Natural killer cell (primary cell): ENCODE measurements around the gene DLG1. TPM values are rescaled to one million over a fixed set of nuclear protein-coding genes. Genes with fewer than 3 reads are reported as not detected.

Experiments used
- ATAC-seq, 3 donors: fragments of 150-1000 bp in 2 of 3; fragments of 200-7000 bp in 1 of 3; cut with Tn5 transposase; 1 replicate in 1 of 3; 2 replicates in 2 of 3; pipeline ENCODE4 v1.10.0; 2021; ENCODE audit warnings: mild to moderate bottlenecking in 2 of 3, moderate library complexity in 2 of 3
- DNase-seq, 2 donors: peaks; one replicate each; pipeline versions ENCODE4 v3.0.0 to v3.0.0-alpha.2; 2013 to 2021; ENCODE audit warnings: mixed read lengths in 1 of 2
- H3K27ac ChIP-seq: one replicate; pipeline ENCODE4 v1.5.1; 2013; ENCODE audit warnings: mild to moderate bottlenecking, low read length
- H3K27me3 ChIP-seq: one replicate; pipeline ENCODE4 v1.6.1; 2013; ENCODE audit warnings: low read length; ENCODE audit not compliant: control insufficient read depth, insufficient read depth
- H3K36me3 ChIP-seq: one replicate; pipeline ENCODE4 v1.6.1; 2013; ENCODE audit warnings: low read length; ENCODE audit not compliant: control insufficient read depth, insufficient read depth
- H3K4me1 ChIP-seq: one replicate; pipeline ENCODE4 v1.6.1; 2013; ENCODE audit warnings: low read length; ENCODE audit not compliant: control insufficient read depth, insufficient read depth
- H3K4me3 ChIP-seq: one replicate; pipeline ENCODE4 v1.5.1; 2013; ENCODE audit warnings: low read length
- H3K9me3 ChIP-seq: one replicate; pipeline ENCODE4 v1.6.1; 2013; ENCODE audit warnings: low read length; ENCODE audit not compliant: control insufficient read depth, insufficient read depth
- H3K27ac Mint-ChIP-seq, 2 donors: one replicate each; pipeline ENCODE4 v1.8.0; 2022; ENCODE audit warnings: mild to moderate bottlenecking in 2 of 2, mixed read lengths in 2 of 2, moderate library complexity in 1 of 2
- H3K27me3 Mint-ChIP-seq, 2 donors: one replicate each; pipeline ENCODE4 v1.8.0; 2022; ENCODE audit warnings: low read depth in 2 of 2, mixed read lengths in 2 of 2
- H3K36me3 Mint-ChIP-seq: one replicate; pipeline ENCODE4 v1.8.0; 2022; ENCODE audit warnings: mixed read lengths
- H3K4me1 Mint-ChIP-seq, 2 donors: one replicate each; pipeline ENCODE4 v1.8.0; 2022; ENCODE audit warnings: mixed read lengths in 2 of 2
- H3K4me3 Mint-ChIP-seq: one replicate; pipeline ENCODE4 v1.8.0; 2022; ENCODE audit warnings: mild to moderate bottlenecking, moderate library complexity, mixed read lengths
- H3K9me3 Mint-ChIP-seq, 2 donors: one replicate each; pipeline ENCODE4 v1.8.0; 2022; ENCODE audit warnings: mixed read lengths in 2 of 2
- CTCF ChIP-seq: fragments of 200-600 bp; IDR thresholded peaks from one replicate; pipeline ENCODE4 v1.8.0; 2022; ENCODE audit warnings: antibody characterized with exemption
- WGBS: methylation state at CpG from one replicate; pipeline ENCODE4 v1.1.7; 2013; ENCODE audit warnings: missing lambda C conversion rate; ENCODE audit not compliant: insufficient coverage; 5-methylcytosine and 5-hydroxymethylcytosine counted together
- intact Hi-C: fragments of 100-400 bp; cut with micrococcal nuclease; formaldehyde crosslinking; loops from one replicate; pipeline ENCODE4 v1.14.2; 2022
- total RNA-seq, 4 donors: library from RNA; stranded (reverse); fragments of 120-200 nt in 1 of 4; gene quantifications; one replicate each; pipeline versions ENCODE4 v1.2.3 to v1.2.4, GENCODE V29; 2013 to 2022

The DLG1 gene
- total RNA-seq, 3 donors from 2014 or later (not counting 1 experiment from before 2014, with no cell fraction given), result 82.0 to 91.8 (median 89.0) TPM

GRCh38 chr3:197261164-197261509, 37.3 kb downstream of the DLG1 start:
- 100% methylated on average over 1 of the region's 1 CpG for WGBS
- no peak for ATAC-seq
- Histone ChIP-seq H3K36me3 (no peaks in the 10 kb centered on the region), H3K27me3 (no peaks in the 10 kb centered on the region), H3K4me1 (no peaks in the 10 kb centered on the region), H3K27ac (no peak overlapping the region), H3K4me3 (no peak overlapping the region), H3K9me3 (no peaks in the 10 kb centered on the region)
- H3K4me1 Mint-ChIP-seq, result peaks cover 4 to 31% of the 10 kb centered on the region in 2 donors
- no peak for TF ChIP-seq CTCF
- DNase-seq, result no peak
- no peaks in the 10 kb centered on the region for H3K9me3 Mint-ChIP-seq
- no peaks in the 10 kb centered on the region for H3K36me3 Mint-ChIP-seq
- no peak overlapping the region for H3K4me3 Mint-ChIP-seq
- H3K27ac Mint-ChIP-seq, result no peak overlapping the region
- H3K27me3 Mint-ChIP-seq, result no peaks in the 10 kb centered on the region
- intact Hi-C loops, result no loop called here

- TF ChIP-seq CTCF, result no peak
- Histone ChIP-seq H3K4me1 (no peaks in the 10 kb centered on the region), H3K27me3 (no peaks in the 10 kb centered on the region), H3K9me3 (no peaks in the 10 kb centered on the region), H3K27ac (no peak overlapping the region), H3K4me3 (no peak overlapping the region), H3K36me3 (no peaks in the 10 kb centered on the region)
- Mint-ChIP-seq H3K27ac (no peak overlapping the region), H3K9me3 (no peaks in the 10 kb centered on the region), H3K27me3 (no peaks in the 10 kb centered on the region), H3K4me1 (peaks cover 3 to 27% of the 10 kb centered on the region in 2 donors), H3K4me3 (no peak overlapping the region), H3K36me3 (no peaks in the 10 kb centered on the region)
- DNase-seq (no peak), ATAC-seq (no peak)
- intact Hi-C loops, result no loop called here
- WGBS, result 58% methylated on average over 3 of the region's 4 CpGs
These were observed 37.8 kb downstream of the DLG1 start for GRCh38 chr3:197260491-197261163.

GRCh38 chr3:197259096-197259495, 39.3 kb downstream of the DLG1 start:
- Histone ChIP-seq H3K27me3 (no peaks in the 10 kb centered on the region), H3K9me3 (no peaks in the 10 kb centered on the region), H3K4me1 (no peaks in the 10 kb centered on the region), H3K27ac (no peak overlapping the region), H3K36me3 (no peaks in the 10 kb centered on the region), H3K4me3 (no peak overlapping the region)
- no peak for TF ChIP-seq CTCF
- 75% methylated on average over 2 of the region's 2 CpGs for WGBS
- Mint-ChIP-seq H3K27me3 (no peaks in the 10 kb centered on the region), H3K4me3 (no peak overlapping the region), H3K36me3 (no peaks in the 10 kb centered on the region), H3K4me1 (peaks cover 13 to 26% of the 10 kb centered on the region in 2 donors), H3K27ac (no peak overlapping the region), H3K9me3 (no peaks in the 10 kb centered on the region)
- no peak for ATAC-seq
- no peak for DNase-seq
- intact Hi-C loops, result loop anchor here (5.0 kb wide), 1 partner anchor 193 kb away; no protein-coding TSS in a partner anchor
